H9 (cell line): Measurements from ENCODE around the gene RGS2. TPM values are rescaled to one million over a fixed set of nuclear protein-coding genes. Genes with fewer than 3 reads are reported as not detected.

Source experiments
- DNase-seq: peaks from one replicate; pipeline ENCODE4 v3.0.0-alpha.2; 2017
- H2AFZ ChIP-seq: one replicate; pipeline ENCODE4 v1.6.1; 2013; ENCODE audit warnings: mild to moderate bottlenecking, low read length, control low read depth, moderate library complexity
- H2AK5ac ChIP-seq: 2 replicates; pipeline ENCODE4 v1.6.1; 2013; ENCODE audit warnings: low read length, control low read depth, mixed read lengths; ENCODE audit not compliant: insufficient read length
- H2BK120ac ChIP-seq: one replicate; pipeline ENCODE4 v1.6.1; 2013; ENCODE audit warnings: low read depth, mild to moderate bottlenecking, low read length, control low read depth, inconsistent platforms; ENCODE audit not compliant: poor library complexity, severe bottlenecking
- H2BK12ac ChIP-seq: 2 replicates; pipeline ENCODE4 v1.6.1; 2013; ENCODE audit warnings: low read length, control low read depth, mixed read lengths, low read depth; ENCODE audit not compliant: insufficient read length
- H2BK15ac ChIP-seq: 2 replicates; pipeline ENCODE4 v1.6.1; 2013; ENCODE audit warnings: low read depth, low read length, control low read depth
- H2BK20ac ChIP-seq: one replicate; pipeline ENCODE4 v1.6.1; 2013; ENCODE audit warnings: low read depth, mild to moderate bottlenecking, low read length, control low read depth, inconsistent platforms; ENCODE audit not compliant: poor library complexity, severe bottlenecking
- H2BK5ac ChIP-seq: 2 replicates; pipeline ENCODE4 v1.6.1; 2013; ENCODE audit warnings: low read length, control low read depth, mixed read lengths; ENCODE audit not compliant: insufficient read length
- H3K14ac ChIP-seq: 2 replicates; pipeline ENCODE4 v1.6.1; 2013; ENCODE audit warnings: low read length, control low read depth; ENCODE audit not compliant: insufficient read depth
- H3K18ac ChIP-seq: 2 replicates; pipeline ENCODE4 v1.6.1; 2013; ENCODE audit warnings: low read depth, mild to moderate bottlenecking, mixed read lengths, low read length, control low read depth; ENCODE audit not compliant: insufficient read length
- H3K23ac ChIP-seq: 2 replicates; pipeline ENCODE4 v1.6.1; 2013; ENCODE audit warnings: low read length, control low read depth, mixed read lengths, low read depth; ENCODE audit not compliant: insufficient read length
- H3K23me2 ChIP-seq: 2 replicates; pipeline ENCODE4 v1.6.1; 2013; ENCODE audit warnings: low read depth, mild to moderate bottlenecking, mixed read lengths, low read length, control low read depth; ENCODE audit not compliant: insufficient read length, poor library complexity, severe bottlenecking
- H3K27ac ChIP-seq: 2 replicates; pipeline ENCODE4 v1.5.1; 2013; ENCODE audit warnings: low read length, control low read depth, mixed read lengths, low read depth; ENCODE audit not compliant: insufficient read length
- H3K27me3 ChIP-seq: 2 replicates; pipeline ENCODE4 v1.6.1; 2013; ENCODE audit warnings: low read length, control low read depth, inconsistent platforms; ENCODE audit not compliant: insufficient read depth
- H3K4ac ChIP-seq: 2 replicates; pipeline ENCODE4 v1.6.1; 2013; ENCODE audit warnings: low read depth, mild to moderate bottlenecking, control low read depth, inconsistent platforms, low read length, moderate library complexity
- H3K4me1 ChIP-seq: 2 replicates; pipeline ENCODE4 v1.6.1; 2013; ENCODE audit warnings: low read length, control low read depth, inconsistent platforms; ENCODE audit not compliant: insufficient read depth
- H3K4me2 ChIP-seq: 2 replicates; pipeline ENCODE4 v1.6.1; 2013; ENCODE audit warnings: low read length, control low read depth, mixed read lengths; ENCODE audit not compliant: insufficient read length, insufficient read depth
- H3K56ac ChIP-seq: 2 replicates; pipeline ENCODE4 v1.6.1; 2013; ENCODE audit warnings: low read depth, mild to moderate bottlenecking, mixed read lengths, low read length, control low read depth; ENCODE audit not compliant: insufficient read length
- H3K79me1 ChIP-seq: 2 replicates; pipeline ENCODE4 v1.6.1; 2013; ENCODE audit warnings: low read depth, mild to moderate bottlenecking, moderate library complexity, low read length, control low read depth, inconsistent platforms; ENCODE audit not compliant: insufficient read depth, poor library complexity, severe bottlenecking
- H3K79me2 ChIP-seq: 2 replicates; pipeline ENCODE4 v1.6.1; 2013; ENCODE audit warnings: low read length, control low read depth, inconsistent platforms; ENCODE audit not compliant: insufficient read depth
- H3K9ac ChIP-seq: 2 replicates; pipeline ENCODE4 v1.6.1; 2013; ENCODE audit warnings: low read length, control low read depth, mixed read lengths; ENCODE audit not compliant: insufficient read length; ENCODE audit errors: extremely low read depth
- H3K9me3 ChIP-seq: one replicate; pipeline ENCODE4 v1.6.1; 2013; ENCODE audit warnings: low read depth, low read length, inconsistent platforms; ENCODE audit not compliant: control insufficient read depth
- H3T11ph ChIP-seq: one replicate; pipeline ENCODE4 v1.6.1; 2013; ENCODE audit warnings: mild to moderate bottlenecking, low read length, control low read depth, inconsistent platforms
- H4K20me1 ChIP-seq: one replicate; pipeline ENCODE4 v1.6.1; 2013; ENCODE audit not compliant: control insufficient read depth, insufficient read length, insufficient read depth
- H4K5ac ChIP-seq: 2 replicates; pipeline ENCODE4 v1.6.1; 2013; ENCODE audit warnings: low read depth, mild to moderate bottlenecking, mixed read lengths, low read length, control low read depth; ENCODE audit not compliant: insufficient read length
- H4K8ac ChIP-seq: replicated peaks from 2 replicates; pipeline ENCODE4 v1.6.1; 2013; ENCODE audit warnings: low read length, control low read depth, mixed read lengths, low read depth; ENCODE audit not compliant: insufficient read length
- H4K91ac ChIP-seq: 2 replicates; pipeline ENCODE4 v1.6.1; 2013; ENCODE audit warnings: low read depth, mild to moderate bottlenecking, moderate library complexity, mixed read lengths, low read length, control low read depth; ENCODE audit not compliant: insufficient read length
- H3K27ac Mint-ChIP-seq, 3 experiments: 2 replicates in 2 of 3; 3 replicates in 1 of 3; pipeline ENCODE4 v1.8.0; 2020 to 2021; ENCODE audit warnings: mixed read lengths in 3 of 3, mild to moderate bottlenecking in 1 of 3, moderate library complexity in 1 of 3
- H3K27me3 Mint-ChIP-seq: 2 replicates; pipeline ENCODE4 v1.8.0; 2021; ENCODE audit warnings: low read depth, mild to moderate bottlenecking, moderate library complexity, mixed read lengths
- H3K36me3 Mint-ChIP-seq, 3 experiments: 2 replicates in 2 of 3; 3 replicates in 1 of 3; pipeline ENCODE4 v1.8.0; 2020 to 2021; ENCODE audit warnings: low read depth in 3 of 3, mixed read lengths in 3 of 3; ENCODE audit not compliant: insufficient read depth in 1 of 3
- H3K4me1 Mint-ChIP-seq, 2 experiments: 2 replicates each; pipeline ENCODE4 v1.8.0; 2020; ENCODE audit warnings: mixed read lengths in 2 of 2
- H3K4me3 Mint-ChIP-seq, 2 experiments: 2 replicates in 1 of 2; 3 replicates in 1 of 2; pipeline ENCODE4 v1.8.0; 2020 to 2021; ENCODE audit warnings: mild to moderate bottlenecking in 2 of 2, mixed read lengths in 2 of 2, moderate library complexity in 1 of 2
- H3K9me3 Mint-ChIP-seq, 2 experiments: 2 replicates in 1 of 2; 3 replicates in 1 of 2; pipeline ENCODE4 v1.8.0; 2020; ENCODE audit warnings: mild to moderate bottlenecking in 2 of 2, mixed read lengths in 2 of 2, moderate library complexity in 1 of 2
- CTCF ChIP-seq: fragments of 200-600 bp; sonication (generic); conservative IDR thresholded peaks from 3 replicates; pipeline ENCODE4 v1.8.0; 2021; ENCODE audit warnings: antibody characterized with exemption, mild to moderate bottlenecking
- WGBS: extraction: QIAGEN DNeasy Blood & Tissue Kit; methylation state at CpG from one replicate; pipeline ENCODE4 v1.1.7; 2013; ENCODE audit warnings: missing lambda C conversion rate, low lambda C conversion rate, mixed read lengths; ENCODE audit not compliant: insufficient read length; ENCODE audit errors: extremely low coverage; 5-methylcytosine and 5-hydroxymethylcytosine counted together
- total RNA-seq: library from RNA; stranded (reverse); gene quantifications from 2 replicates; pipeline ENCODE4 v1.2.1, GENCODE V29; 2021

RGS2 gene
- total RNA-seq, 1 experiment from 2014 or later = 13.9 TPM

DNA sequence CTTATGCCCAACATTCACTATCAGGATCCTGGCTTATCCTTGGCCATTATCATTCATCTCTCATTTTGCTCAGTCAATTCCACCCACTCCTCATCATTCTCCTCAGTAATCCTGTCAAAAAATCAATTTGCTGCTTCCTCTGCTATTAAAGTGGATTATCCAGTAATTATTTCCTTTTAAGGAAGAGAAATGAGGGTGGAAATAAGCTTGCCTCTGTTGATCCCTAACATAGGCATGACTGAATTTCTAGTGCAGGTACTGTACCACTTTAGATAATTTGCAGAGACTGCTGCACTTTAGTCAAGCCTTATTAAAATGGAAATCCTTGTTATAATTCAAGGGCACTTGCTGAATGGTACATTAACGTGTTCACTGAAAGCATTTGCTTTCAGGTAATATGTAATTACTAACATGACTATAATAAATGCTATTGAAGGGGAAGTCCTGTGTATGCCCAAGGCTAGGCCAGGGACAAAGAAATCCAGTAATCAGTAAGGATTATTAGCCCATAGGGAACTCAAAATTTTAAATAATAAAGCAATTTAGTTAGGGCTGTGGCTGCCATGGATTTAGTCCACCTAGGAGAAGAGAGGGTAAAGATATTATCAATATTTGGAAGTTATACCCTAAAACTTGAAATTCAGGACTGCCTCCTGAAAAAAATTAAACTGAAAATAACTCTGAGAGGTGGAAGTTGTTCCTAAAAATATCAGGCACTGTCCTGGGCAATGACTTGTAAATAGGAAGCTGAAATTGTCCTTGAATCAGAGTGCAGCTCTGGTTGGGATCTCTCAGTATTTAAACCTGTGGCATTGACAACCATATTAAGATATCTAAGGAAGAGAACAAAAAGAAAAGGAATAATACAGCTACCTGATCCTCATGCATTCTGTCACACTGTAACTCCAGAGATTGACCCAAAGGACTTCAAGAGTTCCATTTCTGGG, 43.4 kb downstream of the RGS2 start:
- Histone ChIP-seq H2BK15ac (no peak overlapping the region), H3K79me1 (no peaks in the 10 kb centered on the region), H2BK5ac (no peak overlapping the region), H3K9ac (no peak overlapping the region), H4K20me1 (no peaks in the 10 kb centered on the region), H3K23ac (no peak overlapping the region), H3K9me3 (no peaks in the 10 kb centered on the region), H2AFZ (no peak overlapping the region), H4K91ac (no peak overlapping the region), H3K27ac (no peak overlapping the region), H2BK120ac (no peak overlapping the region), H3K4ac (no peak overlapping the region), H3K79me2 (no peaks in the 10 kb centered on the region), H4K5ac (no peak overlapping the region), H3K18ac (no peak overlapping the region), H3K56ac (no peak overlapping the region), H3K4me2 (no peak overlapping the region), H2BK20ac (no peak overlapping the region), H2AK5ac (no peak overlapping the region), H3T11ph (no peak overlapping the region), H4K8ac (no peak overlapping the region), H2BK12ac (no peak overlapping the region), H3K14ac (no peak overlapping the region), H3K27me3 (no peaks in the 10 kb centered on the region), H3K23me2 (no peaks in the 10 kb centered on the region), H3K4me1 (no peaks in the 10 kb centered on the region)
- DNase-seq = no peak
- no peaks in the 10 kb centered on the region; a peak in 1 of 5 replicates for H3K9me3 Mint-ChIP-seq
- H3K36me3 Mint-ChIP-seq = no peaks in the 10 kb centered on the region; a peak in 2 of 7 replicates
- TF ChIP-seq CTCF = no peak
- H3K27ac Mint-ChIP-seq = no peak overlapping the region; a peak in 1 of 7 replicates
- peaks cover 12 to 17% of the 10 kb centered on the region in 2 experiments for H3K4me1 Mint-ChIP-seq
- no peak overlapping the region for H3K4me3 Mint-ChIP-seq
- no peaks in the 10 kb centered on the region for H3K27me3 Mint-ChIP-seq
- no CpG with 5 or more reads among the region's 1 CpG for WGBS
